ENCODE results near the gene PTPRN.

- TF ChIP-seq CTCF (IDR thresholded peaks at IDR 0.05) (no peak), EZH2 (IDR thresholded peaks at IDR 0.05) (peak; percentile 69), EZH2phosphoT487 (IDR thresholded peaks at IDR 0.05) (peak; percentile 73)
These were observed 56.1 kb downstream of the PTPRN start, which contains the start of gene TUBA4B for GRCh38 chr2:219252900-219253752.

All from neural progenitor cell (in vitro differentiated cells).